Placental epithelial cell (primary cell): ENCODE results near the gene CHDH. TPM values are rescaled to one million over a fixed set of nuclear protein-coding genes. Genes with fewer than 3 reads are reported as not detected.

ENCODE experiments used
- small RNA-seq: library from RNA; depleted of rRNA; stranded (forward); fragments of <200 nt; gene quantifications from one replicate; pipeline ENCODE3, GENCODE V24; 2012
- total RNA-seq: library from RNA; depleted of rRNA; stranded (reverse); fragments of >200 nt; gene quantifications from 2 replicates; pipeline ENCODE4 v1.2.3, GENCODE V29; 2012

The CHDH gene, protein sequence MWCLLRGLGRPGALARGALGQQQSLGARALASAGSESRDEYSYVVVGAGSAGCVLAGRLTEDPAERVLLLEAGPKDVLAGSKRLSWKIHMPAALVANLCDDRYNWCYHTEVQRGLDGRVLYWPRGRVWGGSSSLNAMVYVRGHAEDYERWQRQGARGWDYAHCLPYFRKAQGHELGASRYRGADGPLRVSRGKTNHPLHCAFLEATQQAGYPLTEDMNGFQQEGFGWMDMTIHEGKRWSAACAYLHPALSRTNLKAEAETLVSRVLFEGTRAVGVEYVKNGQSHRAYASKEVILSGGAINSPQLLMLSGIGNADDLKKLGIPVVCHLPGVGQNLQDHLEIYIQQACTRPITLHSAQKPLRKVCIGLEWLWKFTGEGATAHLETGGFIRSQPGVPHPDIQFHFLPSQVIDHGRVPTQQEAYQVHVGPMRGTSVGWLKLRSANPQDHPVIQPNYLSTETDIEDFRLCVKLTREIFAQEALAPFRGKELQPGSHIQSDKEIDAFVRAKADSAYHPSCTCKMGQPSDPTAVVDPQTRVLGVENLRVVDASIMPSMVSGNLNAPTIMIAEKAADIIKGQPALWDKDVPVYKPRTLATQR
- total RNA-seq: under 0.01 and 0.76 TPM in 2 replicates

GRCh38 chr3:53846134-53846850, at the start of gene CHDH, which contains the start of gene IL17RB:
TSS of gene CHDH (minus strand) at chr3:53846419. CDS start at chr3:53824008, 22,411 bp downstream.
TSS of gene IL17RB (plus strand) at chr3:53846568. CDS start at chr3:53846589, 21 bp downstream.

DNA sequence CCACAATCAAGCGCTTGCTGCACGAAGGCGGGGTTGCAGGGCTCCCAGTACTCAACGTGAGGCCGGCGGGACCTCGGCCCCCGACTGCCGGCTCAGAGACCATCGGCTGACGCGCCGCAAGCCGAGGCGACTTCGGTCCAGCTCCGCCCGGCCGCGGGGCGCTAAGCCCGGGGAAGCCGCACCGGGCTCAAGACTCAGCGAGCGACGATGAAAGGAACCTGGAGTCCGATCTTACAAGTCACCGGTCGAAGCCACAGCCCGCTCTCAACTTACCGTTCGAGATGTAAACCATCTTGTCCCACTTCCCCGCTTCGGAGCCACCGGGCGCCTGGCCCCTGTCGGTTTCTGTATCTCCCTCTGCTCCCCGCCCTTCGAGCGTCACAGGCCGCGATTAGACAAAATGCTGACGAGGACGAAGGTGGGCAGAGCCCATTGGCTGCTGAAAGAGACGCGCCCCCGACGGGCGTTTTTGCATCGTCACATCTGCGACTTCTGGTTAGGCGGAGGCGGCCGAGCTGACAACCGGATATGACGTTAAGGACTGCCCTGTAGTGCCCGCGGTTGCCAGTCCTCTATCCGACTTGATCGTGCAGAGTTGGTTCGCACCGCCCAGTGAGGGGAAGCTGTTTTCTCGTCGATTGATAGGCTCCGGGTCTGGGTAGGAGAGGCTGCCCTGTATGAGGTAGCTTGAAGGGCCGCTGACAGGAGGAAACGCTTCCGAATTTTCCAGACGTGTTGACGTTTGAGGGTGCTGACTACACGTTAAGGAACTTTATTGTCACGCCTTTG, 45.5 kb upstream of the CHDH start, which contains the start of gene SELENOK:
SELENOK (minus strand) TSS at position 363 of the 789 bp plus-strand sequence.

GRCh38 chr3:53881691-53882593, 35.7 kb upstream of the CHDH start, which contains the start of gene ACTR8:
TSS of gene ACTR8 (minus strand) at chr3:53882152. CDS start at chr3:53882101, 51 bp downstream.

Small RNAs within 50 kb of the gene (small RNA-seq; reads per million reads assigned to genes)
- not detected for gene AC012467.1

Other genes starting within 250 kb of the CHDH start
- gene IL17RB, start 149 bp upstream of the CHDH start, total RNA-seq: under 0.01 and 0.11 TPM in 2 replicates
- 27.8 and 39.3 TPM in 2 replicates for gene ACTR8, start 35.7 kb upstream of the CHDH start, total RNA-seq
- gene SELENOK, start 45.4 kb upstream of the CHDH start, total RNA-seq: 18.5 and 25.8 TPM in 2 replicates